H1 (cell line): ENCODE results near the gene APOBEC2.

Experiments
- CREB1 ChIP-seq: IDR thresholded peaks from 2 replicates; pipeline ENCODE4 v1.6.1; 2012; ENCODE audit warnings: inconsistent platforms
- CTCF ChIP-seq, 3 experiments: IDR thresholded peaks; 1 replicate in 2 of 3; 2 replicates in 1 of 3; pipeline versions ENCODE4 v1.5.1 to v1.6.1; 2011; ENCODE audit warnings: low read length in 3 of 3, mild to moderate bottlenecking in 3 of 3, inconsistent platforms in 2 of 3, low read depth in 1 of 3, moderate library complexity in 1 of 3; ENCODE audit not compliant: insufficient read depth in 1 of 3; ENCODE audit errors: control extremely low read depth in 1 of 3
- JUN ChIP-seq: IDR thresholded peaks from 2 replicates; pipeline ENCODE4 v1.6.1; 2011; ENCODE audit warnings: low read depth, mild to moderate bottlenecking, improper control_type of control experiment, low read length
- POLR2A ChIP-seq, 2 experiments: IDR thresholded peaks; 1 replicate in 1 of 2; 2 replicates in 1 of 2; pipeline ENCODE4 v1.6.1; 2011; ENCODE audit warnings: low read depth in 2 of 2, low read length in 2 of 2, mild to moderate bottlenecking in 2 of 2; ENCODE audit errors: control extremely low read depth in 1 of 2
- POLR2AphosphoS5 ChIP-seq: IDR thresholded peaks from 2 replicates; pipeline ENCODE4 v1.6.1; 2011; ENCODE audit warnings: low read depth, low read length
- RBBP5 ChIP-seq: IDR thresholded peaks from 2 replicates; pipeline ENCODE4 v1.7.1; 2012; ENCODE audit warnings: low read depth, mild to moderate bottlenecking, inconsistent platforms, low read length, moderate library complexity, borderline replicate concordance
- RFX5 ChIP-seq: IDR thresholded peaks from 2 replicates; pipeline ENCODE4 v1.6.1; 2011; ENCODE audit warnings: low read depth, low read length, improper control_type of control experiment, borderline replicate concordance
- TAF1 ChIP-seq: IDR thresholded peaks from 2 replicates; pipeline ENCODE4 v1.6.1; 2011; ENCODE audit warnings: mild to moderate bottlenecking, low read depth, low read length

- no peak for TF ChIP-seq CTCF (IDR thresholded peaks at IDR 0.05; ENCODE audit: control extremely low read depth in 1 of 3, insufficient read depth in 1 of 3, low read depth in 1 of 3, low read length in 3 of 3)
- no peak for TF ChIP-seq JUN
- TF ChIP-seq RBBP5: no peak
- TF ChIP-seq POLR2A (IDR thresholded peaks at IDR 0.05; ENCODE audit: control extremely low read depth in 1 of 2, low read depth in 2 of 2, low read length in 2 of 2): no peak
- TF ChIP-seq CREB1: no peak
- no peak for TF ChIP-seq RFX5
- no peak for TF ChIP-seq TAF1
- TF ChIP-seq POLR2AphosphoS5: no peak
Observed at GRCh38 chr6:41036601-41037000, 16.4 kb upstream of the APOBEC2 start.
